Spleen (tissue), 11 donors: ENCODE measurements around the gene CHMP4B. TPM values are rescaled to one million over a fixed set of nuclear protein-coding genes. Genes with fewer than 3 reads are reported as not detected.
A peak's percentile ranks its signal among the peaks of the same experiment; 100 is the strongest.

Experiments
- DNase-seq: peaks from one replicate; pipeline ENCODE4 v3.0.0-alpha.2; 2020
- H3K27ac ChIP-seq, 8 donors: fragments of 200-600 bp; sonication (generic) in 7 of 8; 1 replicate in 4 of 8; 2 replicates in 4 of 8; pipeline versions ENCODE4 v1.5.0 to v1.8.0; 2016 to 2021; ENCODE audit warnings: inconsistent platforms in 4 of 8, mild to moderate bottlenecking in 4 of 8, moderate library complexity in 1 of 8
- H3K27me3 ChIP-seq, 7 donors: fragments of 200-600 bp; sonication (generic) in 6 of 7; replicated peaks in 1 of 7; 1 replicate in 4 of 7; 2 replicates in 3 of 7; pipeline versions ENCODE4 v1.5.0 to v1.8.0; 2016 to 2021; ENCODE audit warnings: inconsistent platforms in 3 of 7, mild to moderate bottlenecking in 1 of 7
- H3K36me3 ChIP-seq, 6 donors: fragments of 200-600 bp; sonication (generic) in 5 of 6; 1 replicate in 4 of 6; 2 replicates in 2 of 6; pipeline versions ENCODE4 v1.5.0 to v1.8.0; 2016 to 2021; ENCODE audit warnings: inconsistent platforms in 2 of 6
- H3K4me1 ChIP-seq, 6 donors: fragments of 200-600 bp; sonication (generic) in 5 of 6; 1 replicate in 3 of 6; 2 replicates in 3 of 6; pipeline versions ENCODE4 v1.5.0 to v1.8.0; 2016 to 2021; ENCODE audit warnings: inconsistent platforms in 3 of 6
- H3K4me3 ChIP-seq, 8 donors: fragments of 200-600 bp; sonication (generic) in 7 of 8; 1 replicate in 4 of 8; 2 replicates in 4 of 8; pipeline versions ENCODE4 v1.5.0 to v1.8.0; 2016 to 2021; ENCODE audit warnings: inconsistent platforms in 4 of 8, mild to moderate bottlenecking in 4 of 8, moderate library complexity in 2 of 8
- H3K9me3 ChIP-seq, 8 donors: fragments of 200-600 bp; sonication (generic) in 7 of 8; 1 replicate in 4 of 8; 2 replicates in 4 of 8; pipeline versions ENCODE4 v1.5.0 to v1.8.0; 2016 to 2021; ENCODE audit warnings: inconsistent platforms in 4 of 8
- CTCF ChIP-seq, 11 experiments: fragments of 200-600 bp in 7 of 11; fragments of 450-650 bp in 4 of 11; sonication (generic) in 4 of 11; IDR thresholded peaks in 8 of 11; conservative IDR thresholded peaks in 3 of 11; 1 replicate in 7 of 11; 2 replicates in 4 of 11; pipeline versions ENCODE4 v1.4.0 to v1.8.0; 2016 to 2021; ENCODE audit warnings: antibody characterized with exemption in 11 of 11, inconsistent platforms in 4 of 11, mild to moderate bottlenecking in 1 of 11
- POLR2A ChIP-seq, 3 donors: fragments of 450-650 bp; IDR thresholded peaks; one replicate each; pipeline ENCODE4 v1.5.1; 2017; ENCODE audit warnings: antibody characterized with exemption in 3 of 3, mild to moderate bottlenecking in 1 of 3
- POLR2AphosphoS5 ChIP-seq, 3 donors: sonication (generic); formaldehyde crosslinking; IDR thresholded peaks; one replicate each; pipeline ENCODE4 v1.5.1; 2017; ENCODE audit warnings: antibody characterized with exemption in 3 of 3
- WGBS, 5 donors: extraction: QIAGEN DNeasy Blood & Tissue Kit in 3 of 5; methylation state at CpG; one replicate each; pipeline versions ENCODE4 v1.1.5 to v1.1.7; 2013 to 2018; 5-methylcytosine and 5-hydroxymethylcytosine counted together
- intact Hi-C: fragments of 100-400 bp; cut with DNase I; formaldehyde crosslinking; loops from one replicate; pipeline ENCODE4 v1.15.0; 2023; ENCODE audit warnings: low total_unique reads
- polyA plus RNA-seq, 3 donors: library from polyadenylated mRNA; stranded (reverse); fragments of 200-250 nt; gene quantifications; one replicate each; pipeline ENCODE4 v1.2.1, GENCODE V29; 2013
- total RNA-seq, 7 donors: library from RNA; depleted of rRNA in 3 of 7; stranded (reverse); fragments of >200 nt in 3 of 7; fragmentation: NEBNext Ultra II Directional in 4 of 7; extraction: Animal tissue kit (Norgen Biotek cat#: 25700) in 4 of 7; gene quantifications; one replicate each; pipeline versions ENCODE4 v1.1.0 to v1.2.1, GENCODE V29; 2016 to 2021
- donor health status: healthy with polysubstance abuse.
- donor health status: DM: no; HTN: no; CAD: no; lungs with moderate emphysema.
- donor health status: DM: no; HTN: no; CAD: no.
- donor health status: Bipolar disorder and iron deficiency.
- donor health status: healthy.
- donor health status: DM: no; HTN: no; CAD: no.
- donor health status: DM: yes; HTN: yes; CAD: no.

CHMP4B gene
- total and polyA plus RNA-seq, 10 donors: 44.9 to 118 (median 74.7) TPM

DNA sequence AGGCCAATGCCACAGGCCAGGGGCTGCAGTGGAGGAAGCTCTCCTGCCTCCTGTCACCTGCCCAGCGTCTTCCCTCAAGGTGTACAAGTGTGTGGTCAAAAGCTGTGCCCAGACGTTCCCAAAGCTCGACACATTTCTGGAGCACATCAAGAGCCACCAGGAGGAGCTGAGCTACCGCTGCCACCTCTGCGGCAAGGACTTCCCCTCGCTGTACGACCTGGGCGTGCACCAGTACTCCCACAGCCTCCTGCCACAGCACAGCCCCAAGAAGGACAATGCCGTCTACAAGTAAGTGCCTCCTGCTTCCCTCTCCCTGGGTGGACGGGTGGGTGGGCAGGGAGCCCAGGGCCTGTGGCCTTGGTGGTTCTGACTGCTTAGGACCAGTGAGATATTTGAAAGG is 41.1 kb upstream of the CHMP4B start:
- Histone ChIP-seq H3K4me1 (peaks cover 0 to 16% (median 0%) of the 10 kb centered on the region in 6 donors), H3K9me3 (no peaks in the 10 kb centered on the region), H3K36me3 (peaks cover 0 to 86% (median 14%) of the 10 kb centered on the region in 6 donors), H3K27ac (no peak overlapping the region), H3K4me3 (no peak overlapping the region), H3K27me3 (no peaks in the 10 kb centered on the region)
- 80 to 85% (median 82%) methylated on average over 3 to 10 of the region's 10 CpGs for WGBS, 5 donors
- DNase-seq: no peak
- intact Hi-C loops: no loop called here
- no peak for TF ChIP-seq CTCF (IDR thresholded peaks at IDR 0.05 in 8 of 11, conservative IDR thresholded peaks at IDR 0.05 in 3 of 11)
- no peak for TF ChIP-seq POLR2AphosphoS5 (IDR thresholded peaks at IDR 0.05)
- no peak for TF ChIP-seq POLR2A (IDR thresholded peaks at IDR 0.05)

DNA sequence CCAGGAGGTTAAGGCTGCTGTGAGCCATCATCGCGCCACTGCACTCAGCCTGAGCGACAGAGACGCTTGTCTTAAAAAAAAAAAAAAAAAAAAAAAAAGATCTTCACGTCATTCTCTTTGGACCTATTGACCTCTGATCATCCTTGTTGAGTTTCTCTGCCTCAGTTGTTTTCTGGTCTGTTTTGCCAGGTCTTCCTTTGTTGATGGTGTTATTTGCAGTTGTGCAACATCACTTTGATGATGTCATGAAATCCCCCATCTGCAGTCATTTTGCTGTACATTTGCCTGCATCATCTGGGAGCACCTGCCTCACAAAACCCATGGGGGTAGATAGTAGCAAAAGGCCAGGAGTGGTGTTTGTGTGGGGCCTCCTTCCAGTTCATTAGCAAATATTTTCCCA is 39.2 kb upstream of the CHMP4B start:
- Histone ChIP-seq H3K27me3 (no peaks in the 10 kb centered on the region), H3K36me3 (peaks cover 0 to 72% (median 11%) of the 10 kb centered on the region in 6 donors), H3K27ac (no peak overlapping the region), H3K9me3 (no peaks in the 10 kb centered on the region), H3K4me1 (peaks cover 0 to 21% (median 0%) of the 10 kb centered on the region in 6 donors), H3K4me3 (no peak overlapping the region)
- 90 to 97% (median 95%) methylated on average over 5 of the region's 5 CpGs for WGBS, 5 donors
- no peak for TF ChIP-seq POLR2A (IDR thresholded peaks at IDR 0.05)
- no peak for TF ChIP-seq POLR2AphosphoS5 (IDR thresholded peaks at IDR 0.05)
- no peak for TF ChIP-seq CTCF (IDR thresholded peaks at IDR 0.05 in 8 of 11, conservative IDR thresholded peaks at IDR 0.05 in 3 of 11)
- no peak for DNase-seq
- intact Hi-C loops: no loop called here

DNA sequence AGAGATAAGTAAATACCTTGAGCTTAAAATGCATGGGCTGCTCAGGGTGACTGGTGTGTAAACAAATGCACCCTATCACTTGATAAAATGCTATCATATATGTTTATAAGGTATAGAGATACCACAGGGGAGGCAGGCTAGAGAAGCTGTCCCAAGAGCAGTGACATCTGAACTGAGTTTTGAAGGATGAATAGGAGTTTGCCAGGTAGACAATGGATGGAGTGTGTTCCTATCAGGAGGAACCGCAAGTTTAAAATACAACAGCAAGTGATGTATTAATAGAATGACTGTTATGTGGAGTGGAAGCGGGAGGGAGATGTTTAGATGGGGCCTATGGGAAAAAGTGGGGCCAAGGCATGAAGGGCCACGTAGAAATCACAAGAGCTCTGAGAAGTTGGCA is 38.7 kb upstream of the CHMP4B start:
- H3K4me3 ChIP-seq: no peak overlapping the region
- WGBS, 5 donors: 94 to 100% (median 99%) methylated on average over 3 of the region's 3 CpGs
- peaks cover 0 to 22% (median 0%) of the 10 kb centered on the region in 6 donors for H3K4me1 ChIP-seq
- TF ChIP-seq POLR2AphosphoS5 (IDR thresholded peaks at IDR 0.05) (no peak), CTCF (IDR thresholded peaks at IDR 0.05 in 8 of 11, conservative IDR thresholded peaks at IDR 0.05 in 3 of 11) (no peak), POLR2A (IDR thresholded peaks at IDR 0.05) (no peak)
- no peaks in the 10 kb centered on the region for H3K9me3 ChIP-seq
- no peak overlapping the region for H3K27ac ChIP-seq
- H3K36me3 ChIP-seq: peaks cover 0 to 67% (median 9%) of the 10 kb centered on the region in 6 donors
- no peak for DNase-seq
- intact Hi-C loops: no loop called here
- H3K27me3 ChIP-seq: no peaks in the 10 kb centered on the region

- no peak for DNase-seq
- 81 to 93% (median 86%) methylated on average over 2 of the region's 2 CpGs for WGBS, 5 donors
- Histone ChIP-seq H3K4me3 (no peak overlapping the region), H3K27ac (peak overlapping the region in 3 of 8 donors; percentile 5 to 40 (median 16)), H3K27me3 (no peaks in the 10 kb centered on the region), H3K4me1 (peaks cover 0 to 33% (median 9%) of the 10 kb centered on the region in 6 donors), H3K9me3 (no peaks in the 10 kb centered on the region), H3K36me3 (peaks cover 0 to 56% (median under 1%) of the 10 kb centered on the region in 6 donors)
- TF ChIP-seq POLR2AphosphoS5 (IDR thresholded peaks at IDR 0.05) (no peak), POLR2A (IDR thresholded peaks at IDR 0.05) (no peak), CTCF (IDR thresholded peaks at IDR 0.05 in 8 of 11, conservative IDR thresholded peaks at IDR 0.05 in 3 of 11) (no peak)
- intact Hi-C loops: no loop called here
Observed at GRCh38 chr20:33773412-33774089, 37.6 kb upstream of the CHMP4B start.
